GM18870 (cell line): Measurements from ENCODE around the gene EPYC.

Source experiments
- ATAC-seq: cut with Tn5 transposase; IDR thresholded peaks from one replicate; pipeline ENCODE4 v1.9.1; 2021; ENCODE audit warnings: moderate library complexity; ENCODE audit not compliant: unreplicated experiment

EPYC gene

DNA sequence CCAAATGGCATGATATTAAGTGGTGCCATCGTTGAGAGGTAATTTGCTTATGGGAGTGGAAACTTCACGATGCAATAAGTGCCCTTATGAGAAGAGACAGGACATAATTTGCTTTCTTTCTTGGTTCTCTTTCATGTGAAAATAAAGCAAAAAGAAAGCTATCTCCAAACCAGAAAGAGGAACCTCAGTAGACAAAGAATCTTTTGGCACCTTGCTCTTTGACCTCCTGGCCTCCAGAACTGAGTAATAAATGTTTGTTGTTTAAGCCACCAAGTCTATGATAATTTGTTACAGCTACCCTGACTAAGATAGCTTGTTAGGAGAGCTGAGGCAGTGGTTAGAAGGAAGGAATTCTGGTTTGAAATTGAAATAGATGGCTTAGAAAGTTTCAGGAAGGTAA is 89.4 kb downstream of the EPYC start:
- no peak for ATAC-seq
